ENCODE results near the gene LONP1.

Gene LONP1

GRCh38 chr19:5677580-5677979 lies 42.4 kb downstream of the LONP1 start:
- no peak for DNase-seq

GRCh38 chr19:5677136-5677535 lies 42.8 kb downstream of the LONP1 start:
- no peak for DNase-seq

DNA sequence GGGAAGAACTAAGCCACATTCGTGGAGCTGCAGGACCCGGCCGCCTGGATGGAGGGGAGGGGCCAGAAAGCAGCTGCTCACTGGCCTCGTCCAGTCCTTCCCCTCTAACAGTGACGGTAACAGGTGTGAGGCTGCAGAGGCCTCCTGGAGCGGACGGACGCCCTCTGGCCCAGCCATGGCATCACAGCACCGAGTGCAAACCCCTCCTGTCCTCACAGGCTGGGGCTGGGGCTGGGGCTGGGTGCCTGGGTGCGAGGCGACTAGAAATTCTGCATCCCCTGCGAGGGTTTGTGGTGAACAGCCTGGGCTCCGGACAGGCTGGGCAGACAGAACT lies 43.2 kb downstream of the LONP1 start:
- DNase-seq = no peak

GRCh38 chr19:5676105-5676771 lies 43.7 kb downstream of the LONP1 start:
- no peak for DNase-seq

- no peak for DNase-seq
Observed at GRCh38 chr19:5674714-5675113, 45.2 kb downstream of the LONP1 start.

- no peak for DNase-seq
Observed at GRCh38 chr19:5673752-5674151, 46.2 kb downstream of the LONP1 start.

GRCh38 chr19:5672708-5673459 lies 47.1 kb downstream of the LONP1 start:
- no peak for DNase-seq

GRCh38 chr19:5671600-5671999 lies 48.3 kb downstream of the LONP1 start:
- no peak for DNase-seq

DNA sequence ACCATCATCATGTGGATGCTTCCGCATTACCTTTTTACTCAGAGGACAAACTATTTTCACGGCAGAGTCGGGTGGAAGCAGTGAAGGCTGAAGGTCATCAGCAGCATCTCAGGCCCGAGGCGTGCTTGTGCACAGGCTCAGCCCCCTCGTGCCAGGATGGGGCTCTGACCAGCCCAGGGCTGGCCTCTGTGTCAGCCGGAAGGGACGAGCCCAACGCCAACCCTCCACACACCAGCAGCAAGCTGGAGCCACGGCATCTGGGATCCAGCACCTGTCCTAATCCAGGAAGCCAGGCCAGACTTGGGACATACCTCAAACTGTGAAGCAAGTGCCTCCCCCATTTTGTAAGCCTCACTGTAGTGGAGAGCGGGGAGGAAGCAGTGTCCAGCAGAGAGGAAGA lies 50.7 kb downstream of the LONP1 start:
- no peak for DNase-seq

DNA sequence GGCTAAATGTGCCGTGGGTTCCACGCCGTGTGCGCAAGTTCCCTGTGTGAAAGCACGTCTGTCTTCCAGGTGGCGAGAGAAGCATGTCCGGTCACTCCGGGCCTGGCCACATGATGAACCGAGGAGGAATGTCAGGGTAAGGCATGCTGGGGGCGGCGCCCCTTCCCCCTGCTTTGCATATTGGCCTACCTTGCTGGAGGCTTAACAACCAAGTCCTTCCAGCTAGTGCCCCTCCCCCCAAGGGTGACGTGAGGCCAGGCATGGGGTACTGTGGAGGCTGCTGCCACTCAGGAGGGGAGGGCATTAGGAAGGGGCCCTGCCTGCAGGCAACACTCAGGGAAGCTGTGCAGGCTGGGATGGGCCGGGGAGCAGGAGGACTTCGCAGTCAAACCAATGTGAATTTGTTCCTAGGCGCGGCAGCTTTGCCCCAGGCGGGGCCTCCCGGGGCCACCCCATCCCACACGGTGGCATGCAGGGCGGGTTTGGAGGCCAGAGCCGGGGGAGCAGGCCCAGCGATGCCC lies 52.1 kb downstream of the LONP1 start:
- DNase-seq = no peak

GRCh38 chr19:5666921-5667610 lies 52.9 kb downstream of the LONP1 start:
- DNase-seq = no peak

DNA sequence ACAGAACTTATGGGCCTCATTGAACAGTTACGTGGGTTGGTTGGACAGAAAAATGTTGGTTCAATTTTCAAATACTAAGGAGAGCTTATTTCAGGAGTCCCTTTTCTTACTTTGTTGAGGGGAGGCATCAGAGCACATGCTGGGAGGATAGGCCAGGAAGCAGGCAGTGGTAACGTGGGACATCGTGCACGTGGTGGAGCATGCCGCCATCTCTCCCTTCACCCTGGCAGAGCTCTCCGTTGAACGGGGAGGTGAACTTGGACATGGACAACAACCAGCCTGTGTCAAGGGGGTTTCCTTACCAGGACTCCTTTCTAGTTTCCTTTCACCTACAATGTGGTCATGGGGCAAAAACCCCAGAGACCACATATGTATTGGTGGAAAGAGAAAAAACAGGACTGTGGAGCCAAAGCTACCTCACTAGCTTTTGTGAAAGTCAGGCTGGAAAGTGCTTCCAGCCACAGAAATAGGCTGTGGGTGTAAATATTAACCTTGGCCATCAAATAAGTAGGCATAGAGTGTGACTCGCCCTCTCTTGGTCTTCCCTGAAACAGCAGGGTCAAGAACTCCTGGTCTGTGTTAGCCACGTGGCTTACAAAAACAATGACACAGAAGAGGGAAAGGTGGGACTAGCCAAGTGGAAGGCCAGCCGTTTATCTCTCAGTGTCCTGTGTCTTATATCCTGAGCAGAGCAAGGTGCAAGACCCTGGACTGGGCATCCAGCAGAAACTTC lies 54.0 kb downstream of the LONP1 start:
- DNase-seq = no peak

GRCh38 chr19:5664515-5664914 lies 55.4 kb downstream of the LONP1 start:
- no peak for DNase-seq

- DNase-seq = no peak
Observed at GRCh38 chr19:5663904-5664303, 56.0 kb downstream of the LONP1 start.

DNA sequence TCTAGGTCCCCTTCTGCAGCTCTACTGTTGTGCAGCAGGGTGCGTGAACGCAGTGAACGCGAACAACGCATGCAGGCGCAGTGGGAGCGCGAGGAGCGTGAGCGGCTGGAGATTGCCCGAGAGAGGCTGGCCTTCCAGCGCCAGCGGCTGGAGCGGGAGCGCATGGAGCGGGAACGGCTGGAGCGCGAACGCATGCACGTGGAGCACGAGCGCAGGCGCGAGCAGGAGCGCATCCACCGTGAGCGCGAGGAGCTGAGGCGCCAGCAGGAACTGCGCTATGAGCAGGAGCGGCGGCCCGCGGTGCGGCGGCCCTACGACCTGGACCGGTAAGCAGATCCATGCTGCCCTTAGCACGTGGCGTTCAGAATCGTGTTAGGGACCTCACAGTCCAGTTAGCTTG lies 58.5 kb downstream of the LONP1 start:
- DNase-seq = no peak

- peak; percentile 50 for DNase-seq
Observed at GRCh38 chr19:5655412-5655811, 64.5 kb downstream of the LONP1 start.

- peak; percentile 34 for DNase-seq
Observed at GRCh38 chr19:5654931-5655330, 65.0 kb downstream of the LONP1 start.

DNA sequence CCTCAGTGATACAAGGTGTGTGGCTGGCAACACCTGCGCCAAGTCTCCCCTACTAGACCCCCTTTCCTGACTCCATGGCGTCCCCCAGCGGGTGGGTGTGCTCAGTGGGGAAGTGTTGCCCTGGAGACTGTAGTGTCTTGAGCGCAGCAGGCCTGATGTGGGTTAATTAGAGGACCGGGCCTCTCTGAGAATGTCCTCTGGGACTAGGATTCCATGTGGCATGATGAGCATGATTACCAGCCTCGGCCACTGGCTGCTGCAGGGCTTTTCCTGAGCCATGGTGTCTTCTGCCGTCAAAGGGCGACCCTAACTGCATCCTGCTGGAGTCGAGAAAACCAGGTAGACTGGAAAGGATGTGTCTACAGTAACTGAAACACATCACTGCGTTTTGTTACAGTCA lies 67.7 kb downstream of the LONP1 start:
- peak; percentile 47 for DNase-seq

DNA sequence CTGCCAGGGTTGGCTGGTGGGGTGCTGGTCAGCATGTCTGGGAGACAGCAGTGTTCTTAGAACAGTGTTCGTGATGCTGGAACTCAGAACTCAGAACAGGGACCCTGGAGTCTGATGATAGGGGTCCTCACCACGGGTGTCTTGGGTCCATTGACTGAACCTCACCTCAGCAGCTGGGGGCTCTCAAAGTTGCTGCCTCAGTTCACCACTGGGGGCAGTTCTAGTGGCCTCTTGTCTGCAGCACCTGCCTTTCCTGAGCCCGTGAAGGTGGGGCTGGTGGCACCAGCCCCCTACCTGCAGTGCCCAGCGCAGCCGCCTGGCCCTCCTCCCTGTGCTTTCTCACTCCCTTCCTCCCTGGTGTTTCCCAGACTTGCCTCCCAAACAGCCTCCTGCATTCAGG lies 68.6 kb downstream of the LONP1 start:
- peak; percentile 60 for DNase-seq

GRCh38 chr19:5648464-5648863 lies 71.5 kb downstream of the LONP1 start:
- DNase-seq = no peak

GRCh38 chr19:5646703-5647102 lies 73.2 kb downstream of the LONP1 start:
- peak; percentile 3 for DNase-seq

DNA sequence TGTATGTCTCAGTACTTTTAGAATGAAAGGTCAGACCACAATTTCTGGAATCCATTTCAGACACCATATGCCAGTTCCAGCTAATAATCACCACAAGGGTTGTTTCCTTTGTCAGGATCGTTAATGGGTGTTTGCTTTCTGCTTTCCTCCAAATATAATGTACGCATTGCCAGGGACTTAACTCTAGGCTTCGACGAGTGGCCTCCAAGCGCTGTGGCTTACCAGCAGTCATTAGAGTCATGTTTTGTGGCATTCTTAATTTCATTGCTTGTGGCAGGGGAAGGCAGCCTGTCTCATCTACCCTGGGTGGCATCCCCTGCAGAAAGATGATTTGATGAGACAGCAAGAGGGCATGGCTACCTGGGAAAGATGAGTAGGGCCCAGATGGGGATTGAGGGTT lies 74.5 kb downstream of the LONP1 start:
- peak; percentile 8 for DNase-seq

- no peak for DNase-seq
Observed at GRCh38 chr19:5644037-5644436, 75.9 kb downstream of the LONP1 start.

All from activated effector memory CD4-positive, alpha-beta T cell treated with anti-CD3 and anti-CD28 coated beads, Interleukin-2, amount 50 U/mL, for 16 hours (primary cell).